ENCODE data around the gene HSDL1. TPM values are rescaled to one million over a fixed set of nuclear protein-coding genes. Genes with fewer than 3 reads are reported as not detected.

Gene HSDL1
- total and polyA plus RNA-seq, 2 donors (not counting 1 experiment from before 2014, with no cell fraction given) = 12.4 to 30.8 TPM

GRCh38 chr16:84090211-84090610 is 54.8 kb downstream of the HSDL1 start:
- H3K27ac ChIP-seq (ENCODE audit: low read length in 2 of 2) = no peak overlapping the region
- H2AFZ ChIP-seq (ENCODE audit: insufficient read depth, low read depth, low read length, poor library complexity, severe bottlenecking) = no peak overlapping the region
- H4K20me1 ChIP-seq (ENCODE audit: control insufficient read depth, insufficient read depth, low read length, poor library complexity, severe bottlenecking) = peaks cover 53% of the 10 kb centered on the region
- H3K4me2 ChIP-seq (replicated peaks; ENCODE audit: low read depth, low read length, poor library complexity, severe bottlenecking) = no peak overlapping the region
- H3K27me3 Mint-ChIP-seq = no peaks in the 10 kb centered on the region
- no peak for TF ChIP-seq EZH2 (IDR thresholded peaks at IDR 0.05; ENCODE audit: borderline replicate concordance, insufficient read depth, low read depth, low read length, poor library complexity, severe bottlenecking)
- no peak for TF ChIP-seq CTCF (IDR thresholded peaks at IDR 0.05)
- H3K9ac ChIP-seq (ENCODE audit: low read length) = no peak overlapping the region
- no peak for ATAC-seq (ENCODE audit: low read depth)
- H3K4me1 ChIP-seq (ENCODE audit: control insufficient read depth in 2 of 2, insufficient read depth in 2 of 2, low read length in 2 of 2) = peaks cover 23 to 35% of the 10 kb centered on the region in 2 donors
- peaks cover 4% of the 10 kb centered on the region for H3K79me2 ChIP-seq (ENCODE audit: control insufficient read depth, insufficient read depth, low read length)
- peaks cover 4 to 71% of the 10 kb centered on the region in 2 experiments for H3K36me3 ChIP-seq (replicated peaks in 1 of 2; ENCODE audit: control extremely low read depth in 1 of 2, control insufficient read depth in 1 of 2, extremely low read depth in 1 of 2, insufficient read depth in 2 of 2, low read length in 1 of 2)
- ChIA-PET CTCF (interaction anchor here (1.1 to 5.4 kb wide), 3 partner anchors 27 to 97 kb away, joined by 4 to 32 read pairs (median 4); partner anchors contain the start of genes MBTPS1 and TAF1C), POLR2A (no interaction called here)
- H3K27ac Mint-ChIP-seq = peak overlapping the region; percentile 37
- H3K9me3 Mint-ChIP-seq (ENCODE audit: insufficient read depth) = no peaks in the 10 kb centered on the region
- H3K27me3 ChIP-seq (replicated peaks in 1 of 4; ENCODE audit: control extremely low read depth in 1 of 4, control insufficient read depth in 3 of 4, insufficient read depth in 4 of 4, low read length in 3 of 4) = no peaks in the 10 kb centered on the region
- H3K4me3 Mint-ChIP-seq = no peak overlapping the region
- 92% methylated on average over 7 of the region's 9 CpGs for WGBS (ENCODE audit: insufficient coverage)
- no peaks in the 10 kb centered on the region for H3K9me3 ChIP-seq (ENCODE audit: control extremely low read depth in 1 of 3, control insufficient read depth in 2 of 3, insufficient read depth in 1 of 3, low read length in 2 of 3)
- no peak for DNase-seq
- intact Hi-C loops (cut with micrococcal nuclease) = no loop called here
- H3K4me1 Mint-ChIP-seq = peaks cover 35% of the 10 kb centered on the region
- H3K4me3 ChIP-seq (ENCODE audit: control extremely low read depth in 1 of 5, extremely low read depth in 1 of 5, insufficient read depth in 1 of 5, low read depth in 2 of 5, low read length in 4 of 5) = no peak overlapping the region

- TF ChIP-seq CTCF (IDR thresholded peaks at IDR 0.05) (peak; percentile 29), EZH2 (IDR thresholded peaks at IDR 0.05; ENCODE audit: borderline replicate concordance, insufficient read depth, low read depth, low read length, poor library complexity, severe bottlenecking) (no peak)
- Histone ChIP-seq H3K36me3 (replicated peaks in 1 of 2; ENCODE audit: control extremely low read depth in 1 of 2, control insufficient read depth in 1 of 2, extremely low read depth in 1 of 2, insufficient read depth in 2 of 2, low read length in 1 of 2) (peaks cover 2 to 67% of the 10 kb centered on the region in 2 experiments), H3K4me3 (ENCODE audit: control extremely low read depth in 1 of 5, extremely low read depth in 1 of 5, insufficient read depth in 1 of 5, low read depth in 2 of 5, low read length in 4 of 5) (no peak overlapping the region), H4K20me1 (ENCODE audit: control insufficient read depth, insufficient read depth, low read length, poor library complexity, severe bottlenecking) (peaks cover 53% of the 10 kb centered on the region), H3K9ac (ENCODE audit: low read length) (no peak overlapping the region), H3K9me3 (ENCODE audit: control extremely low read depth in 1 of 3, control insufficient read depth in 2 of 3, insufficient read depth in 1 of 3, low read length in 2 of 3) (no peaks in the 10 kb centered on the region), H3K27me3 (replicated peaks in 1 of 4; ENCODE audit: control extremely low read depth in 1 of 4, control insufficient read depth in 3 of 4, insufficient read depth in 4 of 4, low read length in 3 of 4) (no peaks in the 10 kb centered on the region), H2AFZ (ENCODE audit: insufficient read depth, low read depth, low read length, poor library complexity, severe bottlenecking) (no peak overlapping the region), H3K27ac (ENCODE audit: low read length in 2 of 2) (peak overlapping the region in 1 of 2 donors; percentile 13), H3K79me2 (ENCODE audit: control insufficient read depth, insufficient read depth, low read length) (no peaks in the 10 kb centered on the region), H3K4me2 (replicated peaks; ENCODE audit: low read depth, low read length, poor library complexity, severe bottlenecking) (peak overlapping the region; percentile 43), H3K4me1 (ENCODE audit: control insufficient read depth in 2 of 2, insufficient read depth in 2 of 2, low read length in 2 of 2) (peaks cover 28 to 40% of the 10 kb centered on the region in 2 donors)
- DNase-seq (peak; percentile 71), ATAC-seq (ENCODE audit: low read depth) (peak; percentile 65)
- Mint-ChIP-seq H3K9me3 (ENCODE audit: insufficient read depth) (no peaks in the 10 kb centered on the region), H3K4me3 (peak overlapping the region; percentile 18), H3K27me3 (no peaks in the 10 kb centered on the region), H3K27ac (peak overlapping the region; percentile 42), H3K4me1 (peaks cover 41% of the 10 kb centered on the region)
- 12% methylated on average over 13 of the region's 15 CpGs for WGBS (ENCODE audit: insufficient coverage)
- intact Hi-C loops (cut with micrococcal nuclease) = loop anchor here (1.0 to 10.0 kb wide), 3 partner anchors 53 to 416 kb away; partner anchors contain the start of genes MEAK7 and TAF1C
- POLR2A ChIA-PET = interaction anchor here (0.9 kb wide), 1 partner anchor 28 kb away, joined by 3 read pairs; the partner anchor contains the start of gene MBTPS1
- CTCF ChIA-PET = interaction anchor here (0.9 to 5.4 kb wide), 4 partner anchors 28 to 98 kb away, joined by 3 to 32 read pairs (median 8); partner anchors contain the start of genes MBTPS1 and TAF1C
Measured at GRCh38 chr16:84088695-84089395, 56.1 kb downstream of the HSDL1 start.

Data from B cell (primary cell).